DOHH2 (cell line): ENCODE results near the gene UBE2S.

Source experiments
- H3F3A ChIP-seq: fragments of 200-600 bp; sonication (generic), shearing (Covaris generic); 2 replicates; pipeline ENCODE4 v1.6.0; 2016; ENCODE audit warnings: antibody characterized with exemption, mild to moderate bottlenecking; ENCODE audit not compliant: control insufficient read depth, insufficient read depth
- H3K27ac ChIP-seq: fragments of 200-600 bp; sonication (generic); 2 replicates; pipeline ENCODE4 v1.5.1; 2014; ENCODE audit warnings: low read depth, mild to moderate bottlenecking, low read length, moderate library complexity
- H3K27me3 ChIP-seq: fragments of 200-600 bp; sonication (generic); 2 replicates; pipeline ENCODE4 v1.6.1; 2014; ENCODE audit warnings: mild to moderate bottlenecking, low read length, mixed read lengths; ENCODE audit not compliant: control insufficient read depth
- H3K36me3 ChIP-seq: fragments of 200-600 bp; sonication (generic); 2 replicates; pipeline ENCODE4 v1.6.1; 2014; ENCODE audit warnings: mild to moderate bottlenecking, low read length, moderate library complexity, mixed read lengths; ENCODE audit not compliant: control insufficient read depth
- H3K4me1 ChIP-seq: fragments of 200-600 bp; sonication (generic); 2 replicates; pipeline ENCODE4 v1.6.1; 2014; ENCODE audit warnings: mild to moderate bottlenecking, low read length, mixed read lengths; ENCODE audit not compliant: control insufficient read depth
- H3K4me2 ChIP-seq: fragments of 200-600 bp; sonication (generic); 2 replicates; pipeline ENCODE4 v1.6.0; 2014; ENCODE audit warnings: mild to moderate bottlenecking, low read length, moderate library complexity
- H3K4me3 ChIP-seq: fragments of 200-600 bp; sonication (generic); 2 replicates; pipeline ENCODE4 v1.5.1; 2014; ENCODE audit warnings: mild to moderate bottlenecking, low read length, mixed read lengths
- H3K79me2 ChIP-seq: fragments of 200-600 bp; sonication (generic); 2 replicates; pipeline ENCODE4 v1.6.1; 2014; ENCODE audit warnings: mild to moderate bottlenecking, low read length, mixed read lengths; ENCODE audit not compliant: control insufficient read depth
- H3K9me2 ChIP-seq: fragments of 200-600 bp; sonication (generic); replicated peaks from 2 replicates; pipeline ENCODE4 v1.6.1; 2014; ENCODE audit warnings: mild to moderate bottlenecking, low read length, mixed read lengths; ENCODE audit not compliant: control insufficient read depth
- H3K9me3 ChIP-seq: fragments of 200-600 bp; sonication (generic); 2 replicates; pipeline ENCODE4 v1.6.1; 2014; ENCODE audit warnings: antibody characterized with exemption, low read length, mixed read lengths; ENCODE audit not compliant: control insufficient read depth, insufficient read depth
- H4K20me1 ChIP-seq: fragments of 200-600 bp; sonication (generic); 2 replicates; pipeline ENCODE4 v1.6.0; 2014; ENCODE audit warnings: low read depth, mild to moderate bottlenecking, antibody characterized with exemption, low read length, moderate library complexity; ENCODE audit not compliant: control insufficient read depth, insufficient read depth
- EZH2phosphoT487 ChIP-seq: fragments of 200-600 bp; sonication (generic); IDR thresholded peaks from 2 replicates; pipeline ENCODE4 v1.6.1; 2017; ENCODE audit warnings: borderline replicate concordance, mild to moderate bottlenecking, antibody characterized with exemption, low read length, moderate library complexity, mixed read lengths
- TF ChIP-seq, protein P1 (sequence below): fragments of 200-600 bp; sonication (generic); IDR thresholded peaks from one replicate; pipeline ENCODE4 v1.5.1; 2014; ENCODE audit warnings: antibody characterized with exemption, mild to moderate bottlenecking, low read depth, low read length; ENCODE audit not compliant: poor library complexity, severe bottlenecking

The UBE2S gene

GRCh38 chr19:55362174-55362989, 45.2 kb downstream of the UBE2S start:
- H3K9me2 ChIP-seq = no peaks in the 10 kb centered on the region
- no peak for TF ChIP-seq EZH2phosphoT487
- TF ChIP-seq, protein P1, sequence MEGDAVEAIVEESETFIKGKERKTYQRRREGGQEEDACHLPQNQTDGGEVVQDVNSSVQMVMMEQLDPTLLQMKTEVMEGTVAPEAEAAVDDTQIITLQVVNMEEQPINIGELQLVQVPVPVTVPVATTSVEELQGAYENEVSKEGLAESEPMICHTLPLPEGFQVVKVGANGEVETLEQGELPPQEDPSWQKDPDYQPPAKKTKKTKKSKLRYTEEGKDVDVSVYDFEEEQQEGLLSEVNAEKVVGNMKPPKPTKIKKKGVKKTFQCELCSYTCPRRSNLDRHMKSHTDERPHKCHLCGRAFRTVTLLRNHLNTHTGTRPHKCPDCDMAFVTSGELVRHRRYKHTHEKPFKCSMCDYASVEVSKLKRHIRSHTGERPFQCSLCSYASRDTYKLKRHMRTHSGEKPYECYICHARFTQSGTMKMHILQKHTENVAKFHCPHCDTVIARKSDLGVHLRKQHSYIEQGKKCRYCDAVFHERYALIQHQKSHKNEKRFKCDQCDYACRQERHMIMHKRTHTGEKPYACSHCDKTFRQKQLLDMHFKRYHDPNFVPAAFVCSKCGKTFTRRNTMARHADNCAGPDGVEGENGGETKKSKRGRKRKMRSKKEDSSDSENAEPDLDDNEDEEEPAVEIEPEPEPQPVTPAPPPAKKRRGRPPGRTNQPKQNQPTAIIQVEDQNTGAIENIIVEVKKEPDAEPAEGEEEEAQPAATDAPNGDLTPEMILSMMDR = no peak
- H3K36me3 ChIP-seq = no peaks in the 10 kb centered on the region
- H3K9me3 ChIP-seq = no peaks in the 10 kb centered on the region
- no peak overlapping the region for H3K27ac ChIP-seq
- H3K79me2 ChIP-seq = no peaks in the 10 kb centered on the region
- H3K27me3 ChIP-seq = no peaks in the 10 kb centered on the region; the same call in 1 of the 2 replicates
- no peaks in the 10 kb centered on the region for H3F3A ChIP-seq
- no peak overlapping the region for H3K4me3 ChIP-seq
- H3K4me1 ChIP-seq = peaks cover 6% of the 10 kb centered on the region
- no peak overlapping the region for H3K4me2 ChIP-seq
- no peaks in the 10 kb centered on the region for H4K20me1 ChIP-seq

DNA sequence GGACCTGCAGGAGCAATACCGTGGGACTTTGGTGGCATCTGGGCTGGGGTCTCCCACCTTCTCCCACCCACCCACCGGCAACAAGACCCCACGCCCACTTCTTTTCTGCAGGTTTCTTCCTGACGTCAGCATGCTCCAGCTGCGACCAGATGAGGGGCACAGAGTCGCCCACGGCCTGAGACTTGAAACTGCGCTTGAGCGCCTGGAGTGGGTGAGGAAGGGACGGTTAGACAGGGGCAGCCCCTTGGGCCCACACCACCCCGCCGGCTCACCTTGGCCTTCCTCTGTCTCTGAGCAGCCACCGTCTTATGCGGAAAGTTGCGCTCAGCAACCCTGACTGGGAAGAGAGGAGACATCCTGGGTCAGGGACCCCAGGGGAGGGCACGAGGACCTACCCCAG, 46.7 kb downstream of the UBE2S start:
- peaks cover 6% of the 10 kb centered on the region for H3K4me1 ChIP-seq
- peaks cover 7% of the 10 kb centered on the region for H3K27me3 ChIP-seq
- H3K36me3 ChIP-seq = no peaks in the 10 kb centered on the region
- no peaks in the 10 kb centered on the region for H3K9me3 ChIP-seq
- H3K4me3 ChIP-seq = no peak overlapping the region
- H3K79me2 ChIP-seq = no peaks in the 10 kb centered on the region
- TF ChIP-seq EZH2phosphoT487 = no peak
- TF ChIP-seq, protein P1 = no peak
- no peaks in the 10 kb centered on the region for H3K9me2 ChIP-seq
- H3F3A ChIP-seq = no peaks in the 10 kb centered on the region
- no peaks in the 10 kb centered on the region for H4K20me1 ChIP-seq
- no peak overlapping the region for H3K4me2 ChIP-seq
- no peak overlapping the region for H3K27ac ChIP-seq

GRCh38 chr19:55358943-55359908, 48.4 kb downstream of the UBE2S start:
- no peak overlapping the region for H3K4me2 ChIP-seq
- H3F3A ChIP-seq = no peaks in the 10 kb centered on the region
- H3K36me3 ChIP-seq = no peaks in the 10 kb centered on the region

More at GRCh38 chr19:55358943-55359908, 48.4 kb downstream of the UBE2S start:
- H3K9me3 ChIP-seq = no peaks in the 10 kb centered on the region
- H3K27ac ChIP-seq = no peak overlapping the region
- no peaks in the 10 kb centered on the region for H3K79me2 ChIP-seq
- no peaks in the 10 kb centered on the region for H3K9me2 ChIP-seq
- no peak overlapping the region for H3K4me3 ChIP-seq
- H4K20me1 ChIP-seq = no peaks in the 10 kb centered on the region
- peaks cover 20% of the 10 kb centered on the region for H3K27me3 ChIP-seq
- H3K4me1 ChIP-seq = peaks cover 4% of the 10 kb centered on the region
- TF ChIP-seq, protein P1 = no peak
- no peak for TF ChIP-seq EZH2phosphoT487
